22Rv1 (cell line): ENCODE data around the gene CDK5RAP2.
"Not testable (repeated sequence)": the region's sequence is repeated elsewhere in the genome, so short reads cannot be mapped to it uniquely, and the experiment has no call there.

Experiments
- ZFX ChIP-seq: fragments of 450-650 bp; IDR thresholded peaks from 2 replicates; pipeline ENCODE4 v1.6.1; 2017; ENCODE audit warnings: antibody characterized with exemption, borderline replicate concordance
- TF ChIP-seq, protein P1 (sequence below): fragments of 450-650 bp; IDR thresholded peaks from 2 replicates; pipeline ENCODE4 v1.5.1; 2017; ENCODE audit warnings: mild to moderate bottlenecking

DNA sequence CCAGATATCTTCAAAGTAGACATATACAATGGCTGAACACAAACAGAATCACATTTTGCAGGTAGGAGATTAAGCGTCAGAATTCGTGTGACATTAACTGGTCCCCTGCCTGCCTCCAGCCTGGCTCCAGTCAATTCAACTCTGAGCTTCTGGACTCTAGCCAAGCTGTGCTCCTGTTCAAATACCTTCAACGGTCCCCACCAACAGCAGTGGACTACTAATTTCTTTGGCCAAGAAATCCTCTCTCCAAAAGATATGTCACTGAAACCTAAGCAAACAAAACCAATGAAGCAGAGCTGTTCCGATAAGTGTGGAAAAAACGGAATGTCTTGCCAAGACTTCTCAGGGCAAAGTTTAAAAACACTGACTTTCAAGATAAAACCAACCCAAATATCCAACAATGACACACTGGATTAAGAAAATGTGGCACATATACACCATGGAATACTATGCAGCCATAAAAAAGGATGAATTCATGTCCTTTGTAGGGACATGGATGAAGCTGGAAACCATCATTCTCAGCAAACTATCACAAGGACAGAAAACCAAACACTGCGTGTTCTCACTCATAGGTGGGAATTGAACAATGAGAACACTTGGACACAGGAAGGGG lies 49.6 kb downstream of the CDK5RAP2 start:
- TF ChIP-seq, protein P1, sequence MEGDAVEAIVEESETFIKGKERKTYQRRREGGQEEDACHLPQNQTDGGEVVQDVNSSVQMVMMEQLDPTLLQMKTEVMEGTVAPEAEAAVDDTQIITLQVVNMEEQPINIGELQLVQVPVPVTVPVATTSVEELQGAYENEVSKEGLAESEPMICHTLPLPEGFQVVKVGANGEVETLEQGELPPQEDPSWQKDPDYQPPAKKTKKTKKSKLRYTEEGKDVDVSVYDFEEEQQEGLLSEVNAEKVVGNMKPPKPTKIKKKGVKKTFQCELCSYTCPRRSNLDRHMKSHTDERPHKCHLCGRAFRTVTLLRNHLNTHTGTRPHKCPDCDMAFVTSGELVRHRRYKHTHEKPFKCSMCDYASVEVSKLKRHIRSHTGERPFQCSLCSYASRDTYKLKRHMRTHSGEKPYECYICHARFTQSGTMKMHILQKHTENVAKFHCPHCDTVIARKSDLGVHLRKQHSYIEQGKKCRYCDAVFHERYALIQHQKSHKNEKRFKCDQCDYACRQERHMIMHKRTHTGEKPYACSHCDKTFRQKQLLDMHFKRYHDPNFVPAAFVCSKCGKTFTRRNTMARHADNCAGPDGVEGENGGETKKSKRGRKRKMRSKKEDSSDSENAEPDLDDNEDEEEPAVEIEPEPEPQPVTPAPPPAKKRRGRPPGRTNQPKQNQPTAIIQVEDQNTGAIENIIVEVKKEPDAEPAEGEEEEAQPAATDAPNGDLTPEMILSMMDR: not testable (repeated sequence)
- TF ChIP-seq ZFX: not testable (repeated sequence)
